Stimulated activated naive CD4-positive, alpha-beta T cell treated with Interleukin-2 at 50 U/mL for 16 hours (primary cell): Measurements from ENCODE around the gene SH3PXD2A.
A peak's percentile ranks its signal among the peaks of the same experiment; 100 is the strongest.

Source experiments
- DNase-seq: peaks from one replicate; lab custom pipeline; 2025; lab: John Stamatoyannopoulos, UW

SH3PXD2A gene

GRCh38 chr10:103580011-103580410 lies 275.4 kb downstream of the SH3PXD2A start:
- DNase-seq = no peak

- DNase-seq = no peak
Observed at GRCh38 chr10:103578782-103579382, 276.5 kb downstream of the SH3PXD2A start.

GRCh38 chr10:103576862-103577261 lies 278.5 kb downstream of the SH3PXD2A start:
- DNase-seq = no peak

- no peak for DNase-seq
Observed at GRCh38 chr10:103576076-103576471, 279.3 kb downstream of the SH3PXD2A start.

- DNase-seq = no peak
Observed at GRCh38 chr10:103575416-103576075, 279.8 kb downstream of the SH3PXD2A start.

GRCh38 chr10:103574097-103575061 lies 281.0 kb downstream of the SH3PXD2A start:
- DNase-seq = no peak

- no peak for DNase-seq
Observed at GRCh38 chr10:103573205-103573487, 282.2 kb downstream of the SH3PXD2A start.

GRCh38 chr10:103572347-103573204 lies 282.8 kb downstream of the SH3PXD2A start:
- no peak for DNase-seq

- no peak for DNase-seq
Observed at GRCh38 chr10:103571656-103571975, 283.8 kb downstream of the SH3PXD2A start.

GRCh38 chr10:103570844-103571655 lies 284.3 kb downstream of the SH3PXD2A start:
- DNase-seq = no peak

GRCh38 chr10:103569896-103570295 lies 285.5 kb downstream of the SH3PXD2A start:
- no peak for DNase-seq

- DNase-seq = no peak
Observed at GRCh38 chr10:103568505-103568904, 286.9 kb downstream of the SH3PXD2A start.

- no peak for DNase-seq
Observed at GRCh38 chr10:103566536-103566935, 288.8 kb downstream of the SH3PXD2A start.

- peak; percentile 4 for DNase-seq
Observed at GRCh38 chr10:103564776-103565520, 290.4 kb downstream of the SH3PXD2A start.

- no peak for DNase-seq
Observed at GRCh38 chr10:103564116-103564501, 291.3 kb downstream of the SH3PXD2A start.

GRCh38 chr10:103563231-103564115 lies 291.9 kb downstream of the SH3PXD2A start:
- no peak for DNase-seq

- no peak for DNase-seq
Observed at GRCh38 chr10:103562383-103562782, 293.0 kb downstream of the SH3PXD2A start.

- no peak for DNase-seq
Observed at GRCh38 chr10:103560886-103561285, 294.5 kb downstream of the SH3PXD2A start.

- DNase-seq = no peak
Observed at GRCh38 chr10:103559776-103560175, 295.6 kb downstream of the SH3PXD2A start.

GRCh38 chr10:103558911-103559310 lies 296.5 kb downstream of the SH3PXD2A start:
- DNase-seq = no peak
